Sigmoid colon (tissue), 4 donors: ENCODE data around the gene SAMD14.

Source experiments
- EP300 ChIP-seq, 4 donors: sonication (generic); formaldehyde crosslinking; IDR thresholded peaks; one replicate each; pipeline ENCODE4 v1.6.1; 2017; ENCODE audit warnings: antibody characterized with exemption in 4 of 4
- POLR2A ChIP-seq, 2 donors: fragments of 450-650 bp; IDR thresholded peaks; one replicate each; pipeline ENCODE4 v1.6.1; 2016; ENCODE audit warnings: antibody characterized with exemption in 2 of 2, mild to moderate bottlenecking in 2 of 2, moderate library complexity in 2 of 2
- POLR2AphosphoS5 ChIP-seq, 4 donors: sonication (generic); formaldehyde crosslinking; IDR thresholded peaks; one replicate each; pipeline ENCODE4 v1.6.1; 2017; ENCODE audit warnings: antibody characterized with exemption in 4 of 4
- TF ChIP-seq, protein P1 (sequence below), 4 experiments: fragments of 450-650 bp in 3 of 4; fragments of 200-600 bp in 1 of 4; IDR thresholded peaks; one replicate each; pipeline ENCODE4 v1.5.1; 2016 to 2019; ENCODE audit warnings: antibody characterized with exemption in 4 of 4, mild to moderate bottlenecking in 3 of 4, moderate library complexity in 2 of 4

DNA sequence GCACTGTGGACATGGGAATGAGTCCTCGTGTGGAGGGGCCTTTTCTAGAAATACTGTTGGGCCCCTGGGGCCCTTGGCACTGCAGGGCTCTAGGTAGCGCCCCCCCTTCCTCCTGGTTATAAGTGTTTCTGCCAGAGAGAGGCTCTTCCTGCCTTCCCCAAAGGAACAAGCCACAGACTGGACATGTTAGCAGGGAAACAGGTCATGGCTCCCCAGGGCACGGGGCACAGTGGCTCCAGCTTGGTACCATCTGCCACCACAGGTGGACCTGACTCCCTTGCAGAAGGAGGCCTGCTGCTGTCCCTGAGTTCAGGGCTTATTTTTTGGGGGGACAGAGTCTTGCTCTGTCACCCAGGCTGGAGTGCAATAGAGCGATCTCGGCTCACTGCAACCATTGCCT, 26.0 kb downstream of the SAMD14 start:
- TF ChIP-seq POLR2AphosphoS5 (IDR thresholded peaks at IDR 0.05) (no peak), POLR2A (IDR thresholded peaks at IDR 0.05) (no peak), EP300 (IDR thresholded peaks at IDR 0.05) (no peak)
- TF ChIP-seq, protein P1, sequence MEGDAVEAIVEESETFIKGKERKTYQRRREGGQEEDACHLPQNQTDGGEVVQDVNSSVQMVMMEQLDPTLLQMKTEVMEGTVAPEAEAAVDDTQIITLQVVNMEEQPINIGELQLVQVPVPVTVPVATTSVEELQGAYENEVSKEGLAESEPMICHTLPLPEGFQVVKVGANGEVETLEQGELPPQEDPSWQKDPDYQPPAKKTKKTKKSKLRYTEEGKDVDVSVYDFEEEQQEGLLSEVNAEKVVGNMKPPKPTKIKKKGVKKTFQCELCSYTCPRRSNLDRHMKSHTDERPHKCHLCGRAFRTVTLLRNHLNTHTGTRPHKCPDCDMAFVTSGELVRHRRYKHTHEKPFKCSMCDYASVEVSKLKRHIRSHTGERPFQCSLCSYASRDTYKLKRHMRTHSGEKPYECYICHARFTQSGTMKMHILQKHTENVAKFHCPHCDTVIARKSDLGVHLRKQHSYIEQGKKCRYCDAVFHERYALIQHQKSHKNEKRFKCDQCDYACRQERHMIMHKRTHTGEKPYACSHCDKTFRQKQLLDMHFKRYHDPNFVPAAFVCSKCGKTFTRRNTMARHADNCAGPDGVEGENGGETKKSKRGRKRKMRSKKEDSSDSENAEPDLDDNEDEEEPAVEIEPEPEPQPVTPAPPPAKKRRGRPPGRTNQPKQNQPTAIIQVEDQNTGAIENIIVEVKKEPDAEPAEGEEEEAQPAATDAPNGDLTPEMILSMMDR (IDR thresholded peaks at IDR 0.05), result no peak
